GM19452 (cell line): ENCODE data around the gene LRWD1.
"Not testable (repeated sequence)": the region's sequence is repeated elsewhere in the genome, so short reads cannot be mapped to it uniquely, and the experiment has no call there.

Experiments used
- ATAC-seq: cut with Tn5 transposase; IDR thresholded peaks from one replicate; pipeline ENCODE4 v1.9.1; 2021; ENCODE audit not compliant: unreplicated experiment

LRWD1 gene

GRCh38 chr7:102467581-102468477 lies 3.0 kb downstream of the LRWD1 start:
- no peak for ATAC-seq

- no peak for ATAC-seq
Observed at GRCh38 chr7:102468478-102469350, 3.9 kb downstream of the LRWD1 start.

DNA sequence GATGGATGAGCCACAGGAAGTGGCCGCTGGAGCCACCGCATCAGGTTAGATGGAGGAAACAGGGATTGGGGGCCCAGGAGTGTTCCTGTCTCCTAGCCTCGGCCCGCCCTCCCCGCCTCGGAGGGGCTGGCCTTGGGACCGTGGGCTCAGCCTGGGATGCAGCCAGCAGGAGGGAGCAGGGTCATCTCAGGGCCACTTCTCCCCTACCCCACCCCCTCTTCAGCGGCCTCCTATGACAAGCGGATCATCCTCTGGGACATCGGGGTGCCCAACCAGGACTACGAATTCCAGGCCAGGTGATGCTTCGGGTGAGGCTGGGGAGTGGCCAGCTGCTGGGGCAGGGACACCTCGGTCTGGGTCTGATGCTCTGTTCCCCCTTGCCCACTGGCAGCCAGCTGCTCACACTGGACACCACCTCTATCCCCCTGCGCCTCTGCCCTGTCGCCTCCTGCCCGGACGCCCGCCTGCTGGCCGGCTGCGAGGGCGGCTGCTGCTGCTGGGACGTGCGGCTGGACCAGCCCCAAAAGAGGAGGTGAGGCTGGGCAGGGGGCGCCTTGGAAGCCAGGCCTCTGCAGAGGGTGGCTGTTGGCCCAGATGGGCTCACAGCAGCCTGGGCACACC lies 4.7 kb downstream of the LRWD1 start:
- no peak for ATAC-seq

DNA sequence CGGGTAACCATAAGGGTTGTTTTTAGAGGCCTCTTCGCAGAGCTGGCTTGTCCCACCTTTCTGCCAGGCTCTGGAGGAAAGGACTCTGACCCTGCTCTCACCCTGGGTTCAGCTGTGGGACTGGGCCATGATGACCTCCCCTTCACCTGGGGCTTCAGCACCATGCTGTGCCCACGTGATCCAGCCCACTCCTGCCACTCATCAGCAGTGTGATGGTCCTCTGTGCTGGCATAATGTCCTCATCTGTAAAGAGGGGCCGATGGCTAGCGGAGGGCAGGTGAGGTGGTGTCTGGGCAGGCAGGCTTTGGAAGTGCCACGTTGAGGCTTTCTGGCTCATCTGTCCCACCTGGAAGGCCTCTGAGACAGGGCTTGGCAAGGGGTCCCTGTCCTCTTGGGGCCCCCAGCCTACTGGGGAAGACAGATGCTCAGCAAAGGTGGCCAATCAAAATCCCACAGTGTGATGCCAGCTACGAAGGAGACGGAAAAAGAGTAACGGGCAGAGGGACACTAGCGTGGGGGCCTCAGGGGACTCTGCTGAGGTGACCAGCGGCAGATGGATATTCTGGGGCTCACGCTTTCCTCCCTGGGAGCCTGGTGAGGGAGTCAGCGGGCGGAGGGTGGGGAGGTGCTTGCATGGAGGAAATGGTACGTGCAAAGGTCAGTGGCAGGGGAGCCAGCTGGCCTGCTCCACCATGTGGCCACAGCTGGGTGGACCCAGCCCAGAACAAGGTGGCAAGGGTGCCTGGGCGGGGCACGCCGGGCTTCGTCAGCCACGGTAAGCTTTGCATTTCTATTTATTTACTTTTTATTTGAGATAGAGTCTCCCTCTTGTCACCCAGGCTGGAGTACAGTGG lies 5.4 kb downstream of the LRWD1 start:
- no peak for ATAC-seq

GRCh38 chr7:102471791-102472125 lies 7.0 kb downstream of the LRWD1 start:
- ATAC-seq: no peak

- no peak for ATAC-seq
Observed at GRCh38 chr7:102472126-102473041, 7.6 kb downstream of the LRWD1 start.

DNA sequence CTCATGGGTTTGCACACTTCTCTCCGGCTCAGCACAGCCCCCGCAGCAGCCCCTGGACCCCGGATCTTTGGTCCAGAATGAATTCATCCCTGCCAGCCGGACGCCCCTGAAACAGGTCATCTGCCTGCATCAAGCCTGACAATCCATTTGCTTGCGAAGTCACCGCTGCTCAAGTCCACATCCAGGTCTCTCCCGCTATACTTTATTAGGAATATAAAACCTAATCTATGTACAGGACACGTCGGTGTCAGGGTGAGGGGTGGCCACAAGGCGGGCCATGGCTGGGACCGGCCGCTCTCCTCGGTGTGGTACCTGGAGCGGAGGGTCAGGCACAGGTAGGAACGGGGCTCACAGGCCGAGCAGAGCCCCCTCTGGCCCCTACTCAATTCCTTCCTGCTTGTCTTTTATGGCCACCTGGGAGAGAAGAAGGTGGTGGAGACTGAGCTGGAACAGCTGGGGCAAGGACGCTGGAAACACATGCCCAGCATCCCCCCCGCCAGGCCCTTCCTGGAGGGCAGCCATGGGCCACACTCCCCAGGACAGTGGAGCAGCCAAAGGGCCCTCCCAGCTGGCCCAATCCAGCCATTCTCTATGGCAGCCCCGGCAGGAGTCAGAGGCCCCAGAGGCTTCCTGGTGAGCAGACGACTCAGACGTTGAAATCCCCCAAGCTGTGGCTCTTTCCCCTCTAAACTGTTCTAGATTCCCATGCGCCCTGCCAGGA lies 8.6 kb downstream of the LRWD1 start:
- ATAC-seq: no peak

DNA sequence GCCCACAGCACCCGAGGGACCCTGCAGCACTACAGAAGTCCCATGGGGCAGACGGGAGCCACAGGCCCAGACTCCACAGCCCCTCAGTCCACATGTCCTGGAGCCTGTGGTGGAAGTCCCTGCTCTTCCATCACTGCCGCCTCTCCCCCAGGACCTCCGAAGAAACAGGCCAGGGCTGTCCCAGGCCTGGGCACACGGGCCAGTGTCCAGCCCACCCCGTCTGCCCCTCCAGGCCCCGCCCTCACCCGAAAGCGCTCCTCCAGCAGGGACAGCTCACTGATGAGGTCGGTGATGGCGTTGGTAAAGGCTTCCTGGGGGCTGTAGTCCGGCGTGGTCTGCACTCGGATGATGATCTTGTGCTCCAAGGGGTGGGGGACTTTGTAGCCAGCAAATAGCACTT lies 9.3 kb downstream of the LRWD1 start:
- not testable (repeated sequence) for ATAC-seq

DNA sequence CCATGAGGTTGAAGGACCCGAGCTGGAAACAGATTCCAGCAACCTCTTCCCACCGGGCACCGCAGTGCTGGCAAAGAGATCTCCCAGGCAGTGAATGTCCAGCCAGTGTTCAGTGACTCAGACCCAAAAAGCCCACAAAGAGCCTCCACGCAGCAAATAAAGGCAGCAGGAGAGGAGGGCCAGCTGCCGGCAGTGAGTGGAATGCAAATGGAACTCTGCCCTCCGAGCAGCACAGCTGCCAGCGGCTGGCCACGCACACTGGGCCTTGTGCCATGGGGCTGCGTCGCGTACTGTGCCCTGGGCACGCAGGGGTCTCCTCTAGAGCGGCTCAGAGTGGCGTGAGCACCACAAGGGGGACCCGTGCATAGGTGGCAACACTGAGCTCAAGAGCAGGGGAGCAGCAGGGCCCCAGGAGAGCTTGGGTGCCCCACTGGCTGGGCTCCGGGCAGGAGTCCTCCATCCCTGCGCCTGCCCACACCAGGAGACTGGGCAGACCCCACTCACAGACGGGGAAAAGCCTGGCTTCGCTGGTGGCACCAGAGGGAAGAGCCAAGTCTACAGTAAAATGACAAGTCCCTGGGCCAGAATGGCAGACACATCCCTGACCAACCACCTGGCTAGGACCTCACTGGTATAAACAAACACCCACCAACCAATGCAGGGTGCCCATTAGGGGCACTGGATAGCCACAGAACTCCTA lies 10.1 kb downstream of the LRWD1 start:
- ATAC-seq: not testable (repeated sequence)

DNA sequence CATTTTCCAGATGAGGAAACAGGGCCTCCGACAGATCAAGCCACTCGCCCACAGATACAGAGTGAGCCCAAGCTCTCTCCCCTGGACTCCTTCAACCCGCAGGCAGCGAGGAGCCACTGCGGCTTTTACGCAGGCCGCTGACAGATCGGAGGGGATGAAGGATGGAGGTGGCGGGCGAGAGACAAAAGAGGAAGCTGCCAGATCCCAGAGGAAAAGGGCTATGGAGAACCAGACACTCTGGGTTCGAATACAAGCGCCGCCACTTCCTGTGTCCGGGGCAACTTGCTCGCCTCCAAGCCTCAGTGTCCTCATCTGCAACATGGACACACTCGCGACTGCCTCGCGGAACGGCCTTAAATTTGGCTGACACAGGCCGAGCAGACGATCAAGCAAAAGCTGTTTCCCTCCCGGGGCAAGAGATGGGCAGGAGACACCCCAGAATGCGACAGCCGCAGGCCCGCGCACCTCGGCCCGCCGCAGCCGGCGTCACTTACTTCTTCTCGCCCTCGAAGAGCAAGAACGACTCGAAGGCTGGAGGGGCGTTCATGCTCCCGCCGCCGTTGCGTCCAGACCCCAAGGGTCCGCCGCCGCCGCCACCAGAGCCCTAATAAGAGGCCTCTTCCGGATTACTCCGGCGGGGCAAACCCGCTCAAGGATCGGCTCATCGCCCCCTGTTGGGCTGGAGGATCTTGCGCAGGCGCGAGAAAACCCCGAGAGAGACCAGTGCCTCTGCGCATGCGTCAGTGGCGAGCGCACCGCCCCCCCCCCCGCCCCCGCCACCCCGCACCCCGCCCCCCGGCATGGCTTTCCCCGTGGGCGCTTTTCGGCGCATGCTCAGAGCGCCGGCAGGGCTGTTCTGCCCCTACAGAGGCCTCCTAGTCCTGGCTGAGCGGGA lies 13.8 kb downstream of the LRWD1 start, which contains the start of gene POLR2J:
TSS of gene POLR2J (minus strand) at position 609 of the 895 bp plus-strand sequence. CDS start at position 547, 62 bp downstream.
- peak; percentile 82 for ATAC-seq

DNA sequence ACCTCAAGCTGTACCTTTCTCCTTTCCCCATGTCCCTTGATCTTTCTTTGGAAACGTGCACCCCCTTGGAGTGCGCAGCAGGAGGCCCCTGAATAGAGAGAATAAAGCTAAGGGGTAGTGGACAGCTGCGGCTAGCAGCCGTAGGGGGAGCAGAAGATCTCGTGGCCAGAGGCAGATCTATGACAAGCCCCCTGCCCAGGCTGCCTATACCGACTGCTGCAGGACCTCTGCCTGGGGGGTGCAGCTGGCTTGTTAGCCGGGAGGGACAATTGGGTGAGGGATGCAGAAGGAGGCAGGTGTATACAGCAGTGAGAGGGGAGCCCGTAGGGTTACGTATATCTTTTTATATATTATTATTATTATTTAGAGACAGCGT lies 14.4 kb downstream of the LRWD1 start:
- peak; percentile 30 for ATAC-seq

DNA sequence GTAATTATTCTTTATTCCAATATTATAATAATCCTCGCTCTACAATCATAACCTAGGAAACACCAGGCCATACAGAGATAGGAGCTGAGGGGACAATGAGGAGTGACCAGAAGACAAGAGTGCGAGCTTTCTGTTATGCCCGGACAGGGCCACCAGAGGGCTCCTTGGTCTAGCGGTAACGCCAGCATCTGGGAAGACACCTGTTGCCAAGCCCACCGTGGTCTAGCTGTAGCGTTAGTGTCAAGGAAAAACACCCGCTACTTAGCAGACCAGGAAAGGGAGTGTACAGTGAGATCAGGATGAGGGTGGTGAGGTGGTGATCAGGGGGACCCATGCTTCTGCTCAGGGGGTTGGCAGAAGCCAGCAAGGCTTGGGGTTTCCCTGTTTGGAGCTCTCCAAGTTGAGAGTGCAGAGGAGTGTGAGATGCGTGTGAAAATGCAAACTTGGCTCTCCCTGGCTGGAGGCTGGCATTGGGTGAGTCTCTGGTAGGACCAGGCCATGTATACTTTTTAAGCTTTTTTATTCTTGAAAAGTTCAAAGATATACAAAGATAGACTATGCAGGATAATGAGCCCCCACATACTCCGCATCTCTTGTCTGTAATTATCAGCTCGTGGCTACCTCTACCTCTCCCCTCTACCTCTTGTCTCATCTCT lies 15.3 kb downstream of the LRWD1 start:
- not testable (repeated sequence) for ATAC-seq

DNA sequence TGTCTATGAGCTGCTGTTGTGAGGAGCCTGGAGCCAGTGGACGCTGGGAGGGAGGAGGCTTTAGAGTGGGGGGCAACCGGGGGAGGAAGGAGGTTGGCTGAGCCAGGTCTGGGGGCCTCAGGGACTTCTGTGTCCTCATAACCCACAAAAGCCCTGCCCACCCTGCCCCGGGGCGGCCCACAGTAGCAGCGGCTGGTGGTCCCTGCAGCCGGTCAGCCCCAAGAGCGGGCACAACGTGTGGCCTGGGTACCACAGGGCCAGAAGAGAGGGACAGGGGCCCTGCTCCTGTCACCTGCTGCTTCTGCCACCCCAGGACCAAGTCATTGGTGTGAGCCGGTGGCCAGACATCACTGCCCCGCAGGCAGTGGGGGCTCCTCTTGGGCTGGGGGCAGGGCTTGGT lies 17.2 kb downstream of the LRWD1 start:
- not testable (repeated sequence) for ATAC-seq

- ATAC-seq: not testable (repeated sequence)
Observed at GRCh38 chr7:102484317-102484716, 19.5 kb downstream of the LRWD1 start.

DNA sequence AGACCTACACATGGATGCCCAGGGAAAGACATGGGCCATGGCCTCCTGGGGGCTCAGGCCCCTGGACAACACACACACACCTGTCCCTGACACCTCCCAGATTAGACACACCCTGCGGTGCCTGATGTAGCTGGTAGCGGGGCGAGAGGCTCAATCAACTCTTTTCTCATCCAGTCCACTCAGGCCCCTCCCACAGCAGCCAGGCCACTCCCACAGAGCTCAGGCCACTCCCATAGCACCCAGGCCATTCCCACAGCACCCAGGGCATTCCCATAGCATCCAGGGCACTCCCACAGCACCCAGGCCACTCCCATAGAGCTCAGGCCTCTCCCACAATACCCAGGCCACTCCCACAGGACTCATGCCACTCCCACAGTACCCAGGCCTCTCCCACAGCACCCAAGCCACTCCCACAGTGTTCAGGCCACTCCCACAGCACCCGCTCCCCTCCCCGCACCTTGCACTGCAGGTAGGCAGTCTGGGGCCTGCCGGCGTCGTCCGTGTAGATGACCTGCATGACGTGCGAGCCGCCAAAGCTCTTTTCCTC lies 25.8 kb downstream of the LRWD1 start:
- ATAC-seq: peak; percentile 39

DNA sequence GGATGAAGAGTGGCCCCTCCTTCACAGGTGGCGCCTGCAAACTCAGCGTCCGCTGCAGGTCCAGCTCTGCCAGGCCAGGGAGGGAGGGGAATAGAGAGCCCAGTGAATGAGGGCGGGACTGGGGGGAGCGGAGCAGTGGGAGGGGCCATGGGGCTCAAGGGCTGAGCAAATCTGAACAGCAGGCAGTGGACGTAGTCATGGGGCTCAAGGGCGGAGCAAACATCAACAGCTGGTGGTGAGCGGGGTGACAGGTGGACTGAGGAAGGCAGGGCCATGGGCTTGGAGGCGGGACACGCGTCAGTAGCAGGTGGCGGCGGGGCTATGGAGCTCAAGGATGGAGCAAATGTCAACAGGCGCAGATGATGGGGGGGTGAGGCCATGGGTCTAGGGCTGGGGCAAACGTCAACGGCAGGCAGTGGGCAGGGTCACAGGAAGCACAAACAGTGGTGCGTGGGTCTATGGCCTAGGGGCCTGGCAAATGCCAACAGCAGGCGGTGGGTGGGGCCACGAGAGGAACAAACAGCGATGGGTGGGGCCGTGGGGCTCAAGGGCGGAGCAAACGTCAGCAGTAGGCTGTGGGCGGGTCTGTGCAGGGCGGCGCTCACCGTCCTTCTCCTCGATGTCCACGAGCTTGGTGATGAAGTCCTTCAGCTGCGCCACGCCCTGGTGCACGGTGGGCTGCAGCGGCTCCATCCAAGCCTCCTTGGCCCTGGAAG lies 28.6 kb downstream of the LRWD1 start:
- ATAC-seq: not testable (repeated sequence)
